B cell (primary cell): ENCODE results near the gene CARMIL1. TPM values are rescaled to one million over a fixed set of nuclear protein-coding genes. Genes with fewer than 3 reads are reported as not detected.

Source experiments
- ATAC-seq: fragments of 200-7000 bp; cut with Tn5 transposase; one replicate; pipeline ENCODE4 v1.10.0; 2021; ENCODE audit warnings: low read depth, mild to moderate bottlenecking, moderate number of reproducible peaks, moderate library complexity
- CTCF ChIA-PET: fragments of 350-600 bp; sonication (Branson Sonifier 250); formaldehyde crosslinking; loops from one replicate; lab custom pipeline; 2021; ENCODE audit warnings: antibody characterized with exemption, inconsistent platforms; lab: Charles Lee
- POLR2A ChIA-PET: fragments of 350-600 bp; sonication (Branson Sonifier 250); formaldehyde crosslinking; loops from one replicate; lab custom pipeline; 2021; ENCODE audit warnings: antibody characterized with exemption; lab: Charles Lee
- DNase-seq: peaks from one replicate; pipeline ENCODE4 v3.0.0; 2013
- H2AFZ ChIP-seq: 2 replicates; pipeline ENCODE4 v1.6.1; 2012; ENCODE audit warnings: mild to moderate bottlenecking, low read depth, low read length; ENCODE audit not compliant: insufficient read depth, poor library complexity, severe bottlenecking
- H3K27ac ChIP-seq, 2 donors: 1 replicate in 1 of 2; 2 replicates in 1 of 2; pipeline ENCODE4 v1.5.1; 2012 to 2013; ENCODE audit warnings: low read length in 2 of 2, mild to moderate bottlenecking in 2 of 2, moderate library complexity in 1 of 2
- H3K27me3 ChIP-seq, 4 experiments: fragments of 200-600 bp in 1 of 4; sonication (generic) in 1 of 4; replicated peaks in 1 of 4; 1 replicate in 2 of 4; 2 replicates in 2 of 4; pipeline versions ENCODE4 v1.6.1 to v1.7.0; 2013 to 2016; ENCODE audit warnings: low read length in 3 of 4, mild to moderate bottlenecking in 2 of 4, mixed read lengths in 1 of 4, moderate library complexity in 1 of 4; ENCODE audit not compliant: insufficient read depth in 4 of 4, control insufficient read depth in 3 of 4; ENCODE audit errors: control extremely low read depth in 1 of 4
- H3K36me3 ChIP-seq, 2 experiments: replicated peaks in 1 of 2; 1 replicate in 1 of 2; 2 replicates in 1 of 2; pipeline versions ENCODE4 v1.6.1 to v1.7.1; 2013; ENCODE audit warnings: low read length in 1 of 2; ENCODE audit not compliant: insufficient read depth in 2 of 2, control insufficient read depth in 1 of 2; ENCODE audit errors: control extremely low read depth in 1 of 2, extremely low read depth in 1 of 2
- H3K4me1 ChIP-seq, 2 donors: fragments of 200-600 bp in 1 of 2; sonication (generic) in 1 of 2; 1 replicate in 1 of 2; 2 replicates in 1 of 2; pipeline versions ENCODE4 v1.5.1 to v1.6.1; 2013 to 2017; ENCODE audit warnings: low read length in 2 of 2; ENCODE audit not compliant: control insufficient read depth in 2 of 2, insufficient read depth in 2 of 2
- H3K4me2 ChIP-seq: replicated peaks from 2 replicates; pipeline ENCODE3; 2012; ENCODE audit warnings: mild to moderate bottlenecking, low read depth, low read length; ENCODE audit not compliant: poor library complexity, severe bottlenecking
- H3K4me3 ChIP-seq, 5 experiments: fragments of 200-600 bp in 1 of 5; sonication (generic) in 1 of 5; 1 replicate in 3 of 5; 2 replicates in 2 of 5; pipeline versions ENCODE4 v1.5.1 to v1.7.0; 2011 to 2016; ENCODE audit warnings: low read length in 4 of 5, mild to moderate bottlenecking in 4 of 5, low read depth in 2 of 5, control low read depth in 1 of 5, moderate library complexity in 1 of 5; ENCODE audit not compliant: insufficient read depth in 1 of 5; ENCODE audit errors: control extremely low read depth in 1 of 5, extremely low read depth in 1 of 5
- H3K79me2 ChIP-seq: fragments of 200-600 bp; sonication (generic); one replicate; pipeline ENCODE4 v1.6.0; 2016; ENCODE audit warnings: low read length; ENCODE audit not compliant: control insufficient read depth, insufficient read depth
- H3K9ac ChIP-seq: fragments of 200-600 bp; sonication (generic); 2 replicates; pipeline ENCODE4 v1.6.1; 2017; ENCODE audit warnings: mild to moderate bottlenecking, low read length, moderate library complexity
- H3K9me3 ChIP-seq, 3 donors: one replicate each; pipeline versions ENCODE4 v1.6.1 to v1.7.1; 2013; ENCODE audit warnings: low read length in 2 of 3; ENCODE audit not compliant: control insufficient read depth in 2 of 3, insufficient read depth in 1 of 3; ENCODE audit errors: control extremely low read depth in 1 of 3
- H4K20me1 ChIP-seq: 2 replicates; pipeline ENCODE4 v1.6.0; 2012; ENCODE audit warnings: mild to moderate bottlenecking, low read length; ENCODE audit not compliant: insufficient read depth, control insufficient read depth, poor library complexity, severe bottlenecking
- H3K27ac Mint-ChIP-seq: one replicate; pipeline ENCODE4 v1.8.0; 2021; ENCODE audit warnings: mixed read lengths
- H3K27me3 Mint-ChIP-seq: one replicate; pipeline ENCODE4 v1.8.0; 2021; ENCODE audit warnings: mixed read lengths
- H3K4me1 Mint-ChIP-seq: one replicate; pipeline ENCODE4 v1.8.0; 2021; ENCODE audit warnings: mixed read lengths
- H3K4me3 Mint-ChIP-seq: one replicate; pipeline ENCODE4 v1.8.0; 2021; ENCODE audit warnings: mixed read lengths
- H3K9me3 Mint-ChIP-seq: one replicate; pipeline ENCODE4 v1.8.0; 2022; ENCODE audit warnings: mixed read lengths; ENCODE audit not compliant: insufficient read depth
- EZH2 ChIP-seq: IDR thresholded peaks from 2 replicates; pipeline ENCODE4 v1.6.1; 2012; ENCODE audit warnings: borderline replicate concordance, low read depth, mild to moderate bottlenecking, moderate library complexity, low read length; ENCODE audit not compliant: insufficient read depth, poor library complexity, severe bottlenecking
- WGBS: methylation state at CpG from one replicate; pipeline ENCODE4 v1.1.5; 2013; ENCODE audit warnings: missing lambda C conversion rate; ENCODE audit not compliant: insufficient coverage; 5-methylcytosine and 5-hydroxymethylcytosine counted together
- intact Hi-C: fragments of 100-400 bp; cut with micrococcal nuclease; formaldehyde crosslinking; loops from one replicate; pipeline ENCODE4 v1.10.0; 2022
- polyA plus RNA-seq: library from polyadenylated mRNA; depleted of rRNA; stranded (reverse); fragments of >200 nt; gene quantifications from 2 replicates; pipeline ENCODE4 v1.2.3, GENCODE V29; 2012
- total RNA-seq, 2 donors: library from RNA; stranded (reverse); fragments of 120-200 nt in 1 of 2; gene quantifications; 1 replicate in 1 of 2; 2 replicates in 1 of 2; pipeline versions ENCODE4 v1.2.3 to v1.2.4, GENCODE V29; 2013 to 2022
- TF ChIP-seq, protein P1 (sequence below): fragments of 200-600 bp; IDR thresholded peaks from one replicate; pipeline ENCODE4 v1.8.0; 2022; ENCODE audit warnings: antibody characterized with exemption, mild to moderate bottlenecking

CARMIL1 gene
- total and polyA plus RNA-seq, 2 donors (not counting 1 experiment from before 2014, with no cell fraction given) = 7.5 to 11.0 TPM

- TF ChIP-seq EZH2 = no peak
- TF ChIP-seq, protein P1, sequence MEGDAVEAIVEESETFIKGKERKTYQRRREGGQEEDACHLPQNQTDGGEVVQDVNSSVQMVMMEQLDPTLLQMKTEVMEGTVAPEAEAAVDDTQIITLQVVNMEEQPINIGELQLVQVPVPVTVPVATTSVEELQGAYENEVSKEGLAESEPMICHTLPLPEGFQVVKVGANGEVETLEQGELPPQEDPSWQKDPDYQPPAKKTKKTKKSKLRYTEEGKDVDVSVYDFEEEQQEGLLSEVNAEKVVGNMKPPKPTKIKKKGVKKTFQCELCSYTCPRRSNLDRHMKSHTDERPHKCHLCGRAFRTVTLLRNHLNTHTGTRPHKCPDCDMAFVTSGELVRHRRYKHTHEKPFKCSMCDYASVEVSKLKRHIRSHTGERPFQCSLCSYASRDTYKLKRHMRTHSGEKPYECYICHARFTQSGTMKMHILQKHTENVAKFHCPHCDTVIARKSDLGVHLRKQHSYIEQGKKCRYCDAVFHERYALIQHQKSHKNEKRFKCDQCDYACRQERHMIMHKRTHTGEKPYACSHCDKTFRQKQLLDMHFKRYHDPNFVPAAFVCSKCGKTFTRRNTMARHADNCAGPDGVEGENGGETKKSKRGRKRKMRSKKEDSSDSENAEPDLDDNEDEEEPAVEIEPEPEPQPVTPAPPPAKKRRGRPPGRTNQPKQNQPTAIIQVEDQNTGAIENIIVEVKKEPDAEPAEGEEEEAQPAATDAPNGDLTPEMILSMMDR = no peak
- ATAC-seq = no peak
- ChIA-PET CTCF (no interaction called here), POLR2A (no interaction called here)
- Mint-ChIP-seq H3K4me3 (no peak overlapping the region), H3K4me1 (peaks cover 23% of the 10 kb centered on the region), H3K27me3 (no peaks in the 10 kb centered on the region), H3K9me3 (no peaks in the 10 kb centered on the region), H3K27ac (no peak overlapping the region)
- Histone ChIP-seq H3K79me2 (peaks cover 9% of the 10 kb centered on the region), H3K36me3 (no peaks in the 10 kb centered on the region), H3K4me3 (no peak overlapping the region), H3K4me1 (peaks cover 32 to 34% of the 10 kb centered on the region in 2 donors), H3K27ac (no peak overlapping the region), H3K9me3 (no peaks in the 10 kb centered on the region), H4K20me1 (no peaks in the 10 kb centered on the region), H3K27me3 (no peaks in the 10 kb centered on the region), H3K4me2 (no peak overlapping the region), H3K9ac (no peak overlapping the region), H2AFZ (no peak overlapping the region)
- DNase-seq = no peak
- WGBS = no CpG with 5 or more reads among the region's 5 CpGs
- intact Hi-C loops = no loop called here
Measured at GRCh38 chr6:25401711-25402110, 122.5 kb downstream of the CARMIL1 start.

DNA sequence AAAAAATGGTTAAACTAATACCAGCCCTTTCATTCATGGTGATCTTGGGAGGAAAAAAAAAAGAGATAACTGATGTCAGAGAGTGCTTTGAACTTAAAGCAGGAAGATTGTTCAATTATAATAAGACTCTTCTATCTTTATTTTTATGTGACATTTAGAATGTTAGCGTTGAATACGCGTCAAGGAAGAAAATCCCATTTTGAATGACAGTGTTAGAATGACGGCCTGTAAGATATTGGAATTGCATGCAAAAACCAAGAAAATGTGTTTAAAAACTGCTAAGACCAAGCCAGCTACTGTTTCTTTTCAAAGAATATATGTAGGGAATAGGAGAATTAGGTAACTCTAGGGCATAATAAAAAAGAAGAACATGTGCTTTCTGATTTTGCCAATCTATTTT lies 123.0 kb downstream of the CARMIL1 start:
- Histone ChIP-seq H3K27ac (no peak overlapping the region), H3K79me2 (peaks cover 9% of the 10 kb centered on the region), H3K36me3 (no peaks in the 10 kb centered on the region), H4K20me1 (no peaks in the 10 kb centered on the region), H3K27me3 (no peaks in the 10 kb centered on the region), H3K4me2 (no peak overlapping the region), H3K4me1 (peaks cover 36 to 38% of the 10 kb centered on the region in 2 donors), H3K4me3 (no peak overlapping the region), H3K9me3 (no peaks in the 10 kb centered on the region), H3K9ac (no peak overlapping the region), H2AFZ (no peak overlapping the region)
- 100% methylated on average over 1 of the region's 4 CpGs for WGBS
- ATAC-seq (no peak), DNase-seq (no peak)
- ChIA-PET CTCF (interaction anchor here (0.9 to 1.1 kb wide), 2 partner anchors 89 to 123 kb away, joined by 3 to 7 read pairs; partner anchors contain the start of gene CARMIL1), POLR2A (no interaction called here)
- intact Hi-C loops = no loop called here
- H3K27me3 Mint-ChIP-seq = no peaks in the 10 kb centered on the region
- H3K27ac Mint-ChIP-seq = no peak overlapping the region
- no peak overlapping the region for H3K4me3 Mint-ChIP-seq
- H3K4me1 Mint-ChIP-seq = peaks cover 23% of the 10 kb centered on the region
- H3K9me3 Mint-ChIP-seq = no peaks in the 10 kb centered on the region
- TF ChIP-seq EZH2 = no peak
